ENCODE data around the gene MT1F.

- TF ChIP-seq CTCF (conservative IDR thresholded peaks at IDR 0.05 in 1 of 2, IDR thresholded peaks at IDR 0.05 in 1 of 2; ENCODE audit: low read depth in 1 of 2, low read length in 2 of 2) = no peak
- no peak for TF ChIP-seq EZH2 (IDR thresholded peaks at IDR 0.05; ENCODE audit: low read length, missing control alignments)
Observed at GRCh38 chr16:56684926-56685590, 27.3 kb downstream of the MT1F start.

Data from fibroblast of lung (primary cell).